ENCODE results near the gene HOXC5. TPM values are rescaled to one million over a fixed set of nuclear protein-coding genes. Genes with fewer than 3 reads are reported as not detected.

Gene HOXC5
- total RNA-seq, 1 experiment from 2014 or later: 5.0 TPM

DNA sequence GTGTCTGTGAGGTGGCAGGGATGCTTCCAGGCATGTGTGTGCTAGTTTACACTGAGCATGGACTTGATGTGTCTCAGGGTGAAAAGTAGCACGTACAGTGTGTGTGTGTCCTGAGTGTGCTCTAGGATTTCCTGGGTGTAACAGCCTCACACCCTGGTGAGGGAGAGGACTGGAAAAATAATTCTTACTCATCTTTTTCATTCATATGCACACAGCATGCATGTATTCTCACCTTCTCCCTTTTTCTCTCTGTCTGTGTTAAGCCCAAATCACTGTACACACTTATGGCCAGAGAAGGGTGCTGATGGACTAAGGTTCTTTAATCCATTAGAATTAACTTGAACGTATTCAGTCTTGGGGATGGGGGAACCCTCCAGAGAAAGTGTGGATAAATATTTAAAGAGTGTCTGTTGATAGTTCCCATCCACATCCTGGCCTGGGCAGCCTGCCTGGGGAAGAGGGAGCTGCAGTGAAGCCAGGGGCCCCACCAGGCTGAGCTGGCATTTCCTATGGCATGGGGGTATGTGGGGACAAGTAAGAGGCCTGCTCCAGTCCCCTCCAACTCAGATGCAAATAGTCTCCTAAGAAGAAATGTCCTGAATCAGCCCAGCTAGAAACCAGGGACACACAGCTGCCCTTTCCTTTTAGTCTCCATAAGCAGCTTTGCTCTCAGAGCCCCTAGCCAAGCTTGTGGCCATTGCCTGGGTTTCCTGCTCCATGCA is 25.2 kb upstream of the HOXC5 start:
- peaks cover 49% of the 10 kb centered on the region for H3K4me1 ChIP-seq (ENCODE audit: control insufficient read depth, insufficient read depth, low read length)
- ATAC-seq (no peak), DNase-seq (ENCODE audit: low read depth, low spot score) (no peak)
- ChIA-PET POLR2A (interaction anchor here (1.4 kb wide), 1 partner anchor 9 kb away, joined by 5 read pairs; no protein-coding TSS in a partner anchor), CTCF (interaction anchor here (0.5 to 1.5 kb wide), 9 partner anchors 19 to 317 kb away, joined by 3 to 6 read pairs (median 3); partner anchors contain the start of genes COPZ1 and HOXC10)
- intact Hi-C loops (cut with micrococcal nuclease; ENCODE audit: unreplicated experiment) (no loop called here), in situ Hi-C loops (cut with HindIII; ENCODE audit: low pct_unique_long_range_greater_than_20kb, low sequenced_read_pairs) (no loop called here)
- H3K4me3 ChIP-seq (ENCODE audit: low read depth in 2 of 2, low read length in 2 of 2): peak overlapping the region; percentile 47 to 66
- no peaks in the 10 kb centered on the region for H3K27me3 ChIP-seq (ENCODE audit: control insufficient read depth, insufficient read depth, low read length)
- H3K27ac ChIP-seq (ENCODE audit: low read length): peak overlapping the region; percentile 99
- BruUV-seq (replicated peaks): no TSS peak
- no peaks in the 10 kb centered on the region for H3K9me3 ChIP-seq (ENCODE audit: control insufficient read depth, insufficient read depth, low read depth, low read length)
- no peak for TF ChIP-seq SIN3A (IDR thresholded peaks at IDR 0.05; ENCODE audit: borderline replicate concordance, insufficient read depth, low read depth, low read length)
- TF ChIP-seq TCF7L2 (IDR thresholded peaks at IDR 0.05; ENCODE audit: low read depth, low read length): no peak
- TF ChIP-seq, protein P1, sequence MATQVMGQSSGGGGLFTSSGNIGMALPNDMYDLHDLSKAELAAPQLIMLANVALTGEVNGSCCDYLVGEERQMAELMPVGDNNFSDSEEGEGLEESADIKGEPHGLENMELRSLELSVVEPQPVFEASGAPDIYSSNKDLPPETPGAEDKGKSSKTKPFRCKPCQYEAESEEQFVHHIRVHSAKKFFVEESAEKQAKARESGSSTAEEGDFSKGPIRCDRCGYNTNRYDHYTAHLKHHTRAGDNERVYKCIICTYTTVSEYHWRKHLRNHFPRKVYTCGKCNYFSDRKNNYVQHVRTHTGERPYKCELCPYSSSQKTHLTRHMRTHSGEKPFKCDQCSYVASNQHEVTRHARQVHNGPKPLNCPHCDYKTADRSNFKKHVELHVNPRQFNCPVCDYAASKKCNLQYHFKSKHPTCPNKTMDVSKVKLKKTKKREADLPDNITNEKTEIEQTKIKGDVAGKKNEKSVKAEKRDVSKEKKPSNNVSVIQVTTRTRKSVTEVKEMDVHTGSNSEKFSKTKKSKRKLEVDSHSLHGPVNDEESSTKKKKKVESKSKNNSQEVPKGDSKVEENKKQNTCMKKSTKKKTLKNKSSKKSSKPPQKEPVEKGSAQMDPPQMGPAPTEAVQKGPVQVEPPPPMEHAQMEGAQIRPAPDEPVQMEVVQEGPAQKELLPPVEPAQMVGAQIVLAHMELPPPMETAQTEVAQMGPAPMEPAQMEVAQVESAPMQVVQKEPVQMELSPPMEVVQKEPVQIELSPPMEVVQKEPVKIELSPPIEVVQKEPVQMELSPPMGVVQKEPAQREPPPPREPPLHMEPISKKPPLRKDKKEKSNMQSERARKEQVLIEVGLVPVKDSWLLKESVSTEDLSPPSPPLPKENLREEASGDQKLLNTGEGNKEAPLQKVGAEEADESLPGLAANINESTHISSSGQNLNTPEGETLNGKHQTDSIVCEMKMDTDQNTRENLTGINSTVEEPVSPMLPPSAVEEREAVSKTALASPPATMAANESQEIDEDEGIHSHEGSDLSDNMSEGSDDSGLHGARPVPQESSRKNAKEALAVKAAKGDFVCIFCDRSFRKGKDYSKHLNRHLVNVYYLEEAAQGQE (IDR thresholded peaks at IDR 0.05; ENCODE audit: insufficient read depth in 1 of 2, low read depth in 2 of 2, low read length in 1 of 2): no peak
- TF ChIP-seq POLR2AphosphoS5 (IDR thresholded peaks at IDR 0.05; ENCODE audit: low read depth, low read length): no peak
- TF ChIP-seq, protein P2, sequence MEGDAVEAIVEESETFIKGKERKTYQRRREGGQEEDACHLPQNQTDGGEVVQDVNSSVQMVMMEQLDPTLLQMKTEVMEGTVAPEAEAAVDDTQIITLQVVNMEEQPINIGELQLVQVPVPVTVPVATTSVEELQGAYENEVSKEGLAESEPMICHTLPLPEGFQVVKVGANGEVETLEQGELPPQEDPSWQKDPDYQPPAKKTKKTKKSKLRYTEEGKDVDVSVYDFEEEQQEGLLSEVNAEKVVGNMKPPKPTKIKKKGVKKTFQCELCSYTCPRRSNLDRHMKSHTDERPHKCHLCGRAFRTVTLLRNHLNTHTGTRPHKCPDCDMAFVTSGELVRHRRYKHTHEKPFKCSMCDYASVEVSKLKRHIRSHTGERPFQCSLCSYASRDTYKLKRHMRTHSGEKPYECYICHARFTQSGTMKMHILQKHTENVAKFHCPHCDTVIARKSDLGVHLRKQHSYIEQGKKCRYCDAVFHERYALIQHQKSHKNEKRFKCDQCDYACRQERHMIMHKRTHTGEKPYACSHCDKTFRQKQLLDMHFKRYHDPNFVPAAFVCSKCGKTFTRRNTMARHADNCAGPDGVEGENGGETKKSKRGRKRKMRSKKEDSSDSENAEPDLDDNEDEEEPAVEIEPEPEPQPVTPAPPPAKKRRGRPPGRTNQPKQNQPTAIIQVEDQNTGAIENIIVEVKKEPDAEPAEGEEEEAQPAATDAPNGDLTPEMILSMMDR (IDR thresholded peaks at IDR 0.05): no peak
- peaks cover 1% of the 10 kb centered on the region; the same call in 1 of the 2 replicates for H3K36me3 ChIP-seq (ENCODE audit: control insufficient read depth, insufficient read depth, low read length)

DNA sequence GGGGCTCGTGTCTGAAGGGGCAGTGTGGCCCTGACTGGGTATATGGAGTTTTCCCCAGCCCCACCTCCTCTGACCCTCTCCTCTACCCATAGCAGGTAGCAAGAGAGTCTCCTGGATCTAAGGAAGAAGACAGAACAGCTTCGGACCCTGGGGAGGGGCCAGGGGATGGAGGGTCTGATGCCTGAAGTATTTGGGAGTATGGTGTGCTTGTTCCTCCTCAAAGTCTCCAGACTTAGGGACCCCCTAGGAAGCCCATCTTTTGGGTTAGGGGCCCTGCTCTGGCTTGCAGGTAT is 24.6 kb upstream of the HOXC5 start:
- DNase-seq (ENCODE audit: low read depth, low spot score) (no peak), ATAC-seq (0 out of 2 replicates have a peak, but pooled peaks have one; percentile 2)
- CTCF ChIA-PET: interaction anchor here (0.6 to 1.5 kb wide), 6 partner anchors 18 to 317 kb away, joined by 3 to 6 read pairs (median 4); partner anchors contain the start of genes COPZ1 and HOXC10
- intact Hi-C loops (cut with micrococcal nuclease; ENCODE audit: unreplicated experiment) (no loop called here), in situ Hi-C loops (cut with HindIII; ENCODE audit: low pct_unique_long_range_greater_than_20kb, low sequenced_read_pairs) (no loop called here)
- no peaks in the 10 kb centered on the region for H3K9me3 ChIP-seq (ENCODE audit: control insufficient read depth, insufficient read depth, low read depth, low read length)
- no peaks in the 10 kb centered on the region for H3K27me3 ChIP-seq (ENCODE audit: control insufficient read depth, insufficient read depth, low read length)
- H3K36me3 ChIP-seq (ENCODE audit: control insufficient read depth, insufficient read depth, low read length): no peaks in the 10 kb centered on the region
- TF ChIP-seq, protein P1 (IDR thresholded peaks at IDR 0.05; ENCODE audit: insufficient read depth in 1 of 2, low read depth in 2 of 2, low read length in 1 of 2): no peak
- TF ChIP-seq, protein P2 (IDR thresholded peaks at IDR 0.05): no peak
- no peak for TF ChIP-seq TCF7L2 (IDR thresholded peaks at IDR 0.05; ENCODE audit: low read depth, low read length)
- no peak for TF ChIP-seq SIN3A (IDR thresholded peaks at IDR 0.05; ENCODE audit: borderline replicate concordance, insufficient read depth, low read depth, low read length)
- no peak for TF ChIP-seq POLR2AphosphoS5 (IDR thresholded peaks at IDR 0.05; ENCODE audit: low read depth, low read length)
- H3K27ac ChIP-seq (ENCODE audit: low read length): peak overlapping the region; percentile 99
- POLR2A ChIA-PET: interaction anchor here (1.4 kb wide), 1 partner anchor 9 kb away, joined by 5 read pairs; no protein-coding TSS in a partner anchor
- H3K4me3 ChIP-seq (ENCODE audit: low read depth in 2 of 2, low read length in 2 of 2): peak overlapping the region; percentile 47 to 66
- peaks cover 52% of the 10 kb centered on the region for H3K4me1 ChIP-seq (ENCODE audit: control insufficient read depth, insufficient read depth, low read length)
- BruUV-seq (replicated peaks): no TSS peak

Measured in Panc1 (cell line).